ENCODE measurements around the gene GPR171. TPM values are rescaled to one million over a fixed set of nuclear protein-coding genes. Genes with fewer than 3 reads are reported as not detected.

GPR171 gene
- total RNA-seq, 1 experiment from 2014 or later = 0.17 TPM

DNA sequence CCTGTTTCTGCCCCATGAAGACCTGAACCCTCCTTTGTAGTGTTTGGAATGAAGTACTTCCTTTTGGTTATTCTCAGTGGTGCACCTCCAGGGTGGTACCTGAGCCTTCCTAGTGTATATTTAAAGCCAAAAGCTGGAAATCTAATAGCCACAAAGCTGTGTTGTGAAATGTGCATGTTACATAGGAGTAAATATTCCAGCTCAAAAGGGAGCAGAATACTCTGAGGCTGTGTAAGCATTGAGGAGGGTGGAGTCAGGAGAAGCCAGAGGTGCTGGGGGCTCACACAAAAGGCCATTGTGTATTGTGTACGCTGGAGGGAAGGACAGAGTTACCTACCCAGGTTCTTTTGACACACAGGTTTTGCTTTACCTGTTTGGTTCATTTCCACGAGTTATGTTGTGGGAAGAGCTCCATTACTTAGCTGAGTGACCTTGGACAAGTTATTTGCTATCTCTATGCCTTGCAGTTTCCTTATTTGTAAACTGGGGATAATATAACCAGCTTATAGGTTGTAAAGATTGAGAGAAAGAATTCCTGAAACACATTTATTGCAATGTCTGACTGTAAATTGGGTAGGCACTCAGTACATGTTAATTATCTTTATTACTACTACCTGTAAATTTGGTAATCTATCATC is 24.7 kb downstream of the GPR171 start:
- POLR2A ChIA-PET = interaction anchor here (0.7 to 1.4 kb wide), 3 partner anchors 30 to 665 kb away, joined by 3 read pairs; no protein-coding TSS in a partner anchor
- no peak for DNase-seq (ENCODE audit: low spot score)

DNA sequence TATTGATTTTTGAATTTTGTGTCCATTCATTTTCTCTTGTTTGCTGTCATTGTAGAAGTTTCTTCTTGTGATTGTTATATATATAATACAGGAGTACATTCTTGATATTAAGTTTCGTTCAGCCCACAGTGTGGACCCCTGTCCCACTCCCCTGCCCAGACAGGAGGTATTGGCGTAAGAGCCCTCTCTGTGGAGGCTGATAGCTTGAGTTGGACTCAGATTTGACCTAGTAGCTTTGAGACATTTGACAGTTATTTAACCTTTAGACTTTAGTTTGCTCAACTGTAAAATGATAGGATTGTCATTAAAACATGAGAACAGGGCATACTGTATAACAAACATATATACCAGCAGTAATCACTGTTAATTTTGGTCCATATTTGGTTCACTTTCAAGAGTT is 27.1 kb downstream of the GPR171 start:
- Mint-ChIP-seq H3K27me3 (ENCODE audit: low read depth) (no peaks in the 10 kb centered on the region), H3K27ac (no peak overlapping the region), H3K4me1 (peaks cover 16% of the 10 kb centered on the region), H3K36me3 (peaks cover 3% of the 10 kb centered on the region; the same call in 1 of the 2 replicates), H3K4me3 (no peak overlapping the region), H3K9me3 (no peaks in the 10 kb centered on the region)
- DNase-seq (ENCODE audit: low spot score) (no peak), ATAC-seq (no peak)
- ChIA-PET POLR2A (no interaction called here), CTCF (no interaction called here)
- TF ChIP-seq NR3C1 (CRISPR knock-in tag; conservative IDR thresholded peaks at IDR 0.05; ENCODE audit: low read depth) = no peak
- no peak for TF ChIP-seq OVOL2 (CRISPR knock-in tag; IDR thresholded peaks at IDR 0.05; ENCODE audit: borderline replicate concordance)
- TF ChIP-seq MLX (CRISPR knock-in tag; IDR thresholded peaks at IDR 0.05) = no peak
- no peak for TF ChIP-seq ZSCAN18 (CRISPR knock-in tag; IDR thresholded peaks at IDR 0.05)
- TF ChIP-seq ZNF281 (CRISPR knock-in tag; IDR thresholded peaks at IDR 0.05) = no peak
- TF ChIP-seq ATF6 (CRISPR knock-in tag; IDR thresholded peaks at IDR 0.05) = no peak

More for the DNA sequence above, 24.7 kb downstream of the GPR171 start:
- Mint-ChIP-seq H3K4me1 (peaks cover 8% of the 10 kb centered on the region), H3K27me3 (ENCODE audit: low read depth) (no peaks in the 10 kb centered on the region), H3K27ac (no peak overlapping the region), H3K36me3 (peaks cover 3% of the 10 kb centered on the region; the same call in 1 of the 2 replicates), H3K9me3 (no peaks in the 10 kb centered on the region), H3K4me3 (no peak overlapping the region)
- CTCF ChIA-PET = interaction anchor here (0.6 to 1.4 kb wide), 4 partner anchors 8 to 1023 kb away, joined by 3 to 8 read pairs (median 4); no protein-coding TSS in a partner anchor
- TF ChIP-seq, protein P1, sequence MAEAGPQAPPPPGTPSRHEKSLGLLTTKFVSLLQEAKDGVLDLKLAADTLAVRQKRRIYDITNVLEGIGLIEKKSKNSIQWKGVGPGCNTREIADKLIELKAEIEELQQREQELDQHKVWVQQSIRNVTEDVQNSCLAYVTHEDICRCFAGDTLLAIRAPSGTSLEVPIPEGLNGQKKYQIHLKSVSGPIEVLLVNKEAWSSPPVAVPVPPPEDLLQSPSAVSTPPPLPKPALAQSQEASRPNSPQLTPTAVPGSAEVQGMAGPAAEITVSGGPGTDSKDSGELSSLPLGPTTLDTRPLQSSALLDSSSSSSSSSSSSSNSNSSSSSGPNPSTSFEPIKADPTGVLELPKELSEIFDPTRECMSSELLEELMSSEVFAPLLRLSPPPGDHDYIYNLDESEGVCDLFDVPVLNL (CRISPR knock-in tag; IDR thresholded peaks at IDR 0.05; ENCODE audit: borderline replicate concordance, low read depth) = no peak
- TF ChIP-seq GABPB1 (CRISPR knock-in tag; IDR thresholded peaks at IDR 0.05) (peak; percentile 52; the same call in 1 of the 2 replicates), AR (CRISPR knock-in tag; IDR thresholded peaks at IDR 0.05) (no peak)
- peak; percentile 76 for ATAC-seq
